ENCODE data around the gene MRPL23.
"Not testable (repeated sequence)": the region's sequence is repeated elsewhere in the genome, so short reads cannot be mapped to it uniquely, and the experiment has no call there.

The MRPL23 gene

GRCh38 chr11:1933416-1934334 is 13.5 kb upstream of the MRPL23 start:
- DNase-seq (ENCODE audit: low read depth) = no peak

GRCh38 chr11:1934335-1935155 is 12.6 kb upstream of the MRPL23 start:
- DNase-seq (ENCODE audit: low read depth) = no peak

- no peak for DNase-seq (ENCODE audit: low read depth)
Measured at GRCh38 chr11:1935156-1936071, 11.7 kb upstream of the MRPL23 start.

GRCh38 chr11:1936072-1936780 is 10.9 kb upstream of the MRPL23 start:
- DNase-seq (ENCODE audit: low read depth) = no peak

GRCh38 chr11:1936781-1937615 is 10.1 kb upstream of the MRPL23 start:
- DNase-seq (ENCODE audit: low read depth) = no peak

GRCh38 chr11:1937616-1938342 is 9.4 kb upstream of the MRPL23 start:
- no peak for DNase-seq (ENCODE audit: low read depth)

GRCh38 chr11:1938343-1939005 is 8.7 kb upstream of the MRPL23 start:
- DNase-seq (ENCODE audit: low read depth) = no peak

GRCh38 chr11:1939006-1939625 is 8.0 kb upstream of the MRPL23 start:
- DNase-seq (ENCODE audit: low read depth) = no peak

- not testable (repeated sequence) for DNase-seq (ENCODE audit: low read depth)
Measured at GRCh38 chr11:1939788-1940187, 7.3 kb upstream of the MRPL23 start.

GRCh38 chr11:1942558-1943260 is 4.4 kb upstream of the MRPL23 start:
- no peak for DNase-seq (ENCODE audit: low read depth)

GRCh38 chr11:1943576-1943975 is 3.6 kb upstream of the MRPL23 start:
- no peak for DNase-seq (ENCODE audit: low read depth)

GRCh38 chr11:1943977-1944376 is 3.2 kb upstream of the MRPL23 start:
- DNase-seq (ENCODE audit: low read depth) = no peak

GRCh38 chr11:1947592-1948237 is 583 bp downstream of the MRPL23 start:
- DNase-seq (ENCODE audit: low read depth) = no peak

GRCh38 chr11:1948389-1948788 is 1.3 kb downstream of the MRPL23 start:
- no peak for DNase-seq (ENCODE audit: low read depth)

GRCh38 chr11:1949302-1949701 is 2.2 kb downstream of the MRPL23 start:
- no peak for DNase-seq (ENCODE audit: low read depth)

GRCh38 chr11:1949922-1950321 is 2.8 kb downstream of the MRPL23 start:
- DNase-seq (ENCODE audit: low read depth) = no peak

GRCh38 chr11:1952806-1953482 is 5.8 kb downstream of the MRPL23 start:
- no peak for DNase-seq (ENCODE audit: low read depth)
